ENCODE measurements around the gene PKNOX2. TPM values are rescaled to one million over a fixed set of nuclear protein-coding genes. Genes with fewer than 3 reads are reported as not detected.

The PKNOX2 gene
- total RNA-seq, 1 donor, result not detected

GRCh38 chr11:125171974-125172373, 7.4 kb downstream of the PKNOX2 start:
- no peak for DNase-seq (ENCODE audit: low read depth in 2 of 3, low spot score in 2 of 3)

GRCh38 chr11:125173027-125173426, 8.5 kb downstream of the PKNOX2 start:
- no peak for DNase-seq (ENCODE audit: low read depth in 2 of 3, low spot score in 2 of 3)

GRCh38 chr11:125173556-125173955, 9.0 kb downstream of the PKNOX2 start:
- no peak for DNase-seq (ENCODE audit: low read depth in 2 of 3, low spot score in 2 of 3)

- no peak for DNase-seq (ENCODE audit: low read depth in 2 of 3, low spot score in 2 of 3)
Measured at GRCh38 chr11:125174057-125174456, 9.5 kb downstream of the PKNOX2 start.

DNA sequence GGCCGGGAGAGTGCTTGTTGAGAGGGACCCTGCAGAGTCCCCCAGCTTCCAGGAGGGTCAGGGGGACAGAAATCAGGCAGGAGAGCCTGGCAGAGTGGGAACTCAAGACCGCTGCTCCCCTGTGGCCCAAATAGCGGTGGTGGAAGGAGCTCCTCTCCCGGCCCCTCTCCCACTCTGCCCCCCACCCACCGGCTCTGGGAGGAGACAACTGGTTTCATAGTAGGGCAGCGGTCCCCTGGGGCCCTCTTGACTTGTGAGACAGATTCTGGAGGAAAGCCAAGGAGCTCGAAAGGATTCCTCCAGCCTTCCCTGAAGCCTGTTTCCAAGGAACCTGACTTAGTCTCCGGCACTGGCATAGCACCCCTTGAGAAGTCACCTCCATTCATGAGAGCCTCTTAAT, 10.1 kb downstream of the PKNOX2 start:
- DNase-seq (ENCODE audit: low read depth in 2 of 3, low spot score in 2 of 3), result no peak

DNA sequence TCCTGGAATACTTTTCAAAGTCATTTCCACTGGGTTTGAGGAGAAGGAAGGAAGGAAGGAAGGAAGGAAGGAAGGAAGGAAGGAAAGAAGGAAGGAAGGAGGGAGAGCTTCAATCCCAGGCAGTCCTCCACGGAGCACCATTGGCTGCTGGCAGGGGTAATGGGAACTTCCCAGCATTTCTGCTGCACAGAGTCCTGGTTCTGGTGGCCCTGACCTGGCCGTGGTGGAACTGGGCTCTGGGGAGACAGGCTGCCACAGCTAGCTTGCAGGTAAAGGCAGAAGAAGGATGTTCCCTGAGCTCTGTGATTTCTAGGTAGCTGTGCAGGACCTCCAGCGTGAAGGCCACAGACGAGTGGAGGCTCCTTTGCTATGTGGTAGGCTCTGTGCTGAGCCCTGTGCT, 10.6 kb downstream of the PKNOX2 start:
- no peak for DNase-seq (ENCODE audit: low read depth in 2 of 3, low spot score in 2 of 3)

DNA sequence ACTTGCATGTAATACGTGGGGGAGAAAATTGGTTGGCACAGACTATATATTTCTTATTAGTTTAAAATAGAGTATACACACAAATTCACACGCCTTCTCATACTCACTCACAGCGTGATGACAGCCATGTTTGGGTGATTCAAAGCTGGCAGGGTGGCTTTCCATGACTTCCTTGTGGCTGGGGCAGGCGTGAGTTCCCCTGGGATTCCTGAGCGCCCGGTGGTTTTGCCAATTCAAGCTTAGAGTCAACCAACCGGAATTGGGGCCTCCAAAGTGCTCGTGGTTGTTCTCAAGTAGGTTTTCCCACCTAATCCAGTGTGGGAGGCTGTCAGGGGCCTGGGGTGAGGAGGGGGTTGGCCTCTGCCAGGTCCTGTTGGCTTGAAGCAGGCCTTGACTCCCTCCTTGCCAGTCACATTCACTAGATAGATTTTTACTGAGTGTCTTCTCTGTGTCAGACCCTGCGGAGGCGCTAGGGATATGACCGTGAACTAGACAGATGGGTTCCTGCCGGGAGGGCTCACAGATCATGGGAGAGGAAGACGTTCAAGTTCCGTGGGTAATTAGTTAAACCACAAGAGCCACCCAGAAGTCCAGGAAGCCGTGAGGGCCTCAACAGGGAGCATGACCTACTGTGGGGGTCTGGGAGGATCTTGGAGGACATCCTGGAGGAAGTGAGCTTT, 11.5 kb downstream of the PKNOX2 start:
- DNase-seq (ENCODE audit: low read depth in 2 of 3, low spot score in 2 of 3), result no peak

GRCh38 chr11:125176866-125177265, 12.3 kb downstream of the PKNOX2 start:
- DNase-seq (ENCODE audit: low read depth in 2 of 3, low spot score in 2 of 3), result no peak

- no peak for DNase-seq (ENCODE audit: low read depth in 2 of 3, low spot score in 2 of 3)
Measured at GRCh38 chr11:125177543-125177942, 13.0 kb downstream of the PKNOX2 start.

- no peak for DNase-seq (ENCODE audit: low read depth in 2 of 3, low spot score in 2 of 3)
Measured at GRCh38 chr11:125179346-125179745, 14.8 kb downstream of the PKNOX2 start.

- no peak for DNase-seq (ENCODE audit: low read depth in 2 of 3, low spot score in 2 of 3)
Measured at GRCh38 chr11:125179895-125180294, 15.3 kb downstream of the PKNOX2 start.

- no peak for DNase-seq (ENCODE audit: low read depth in 2 of 3, low spot score in 2 of 3)
Measured at GRCh38 chr11:125180413-125181305, 16.1 kb downstream of the PKNOX2 start.

DNA sequence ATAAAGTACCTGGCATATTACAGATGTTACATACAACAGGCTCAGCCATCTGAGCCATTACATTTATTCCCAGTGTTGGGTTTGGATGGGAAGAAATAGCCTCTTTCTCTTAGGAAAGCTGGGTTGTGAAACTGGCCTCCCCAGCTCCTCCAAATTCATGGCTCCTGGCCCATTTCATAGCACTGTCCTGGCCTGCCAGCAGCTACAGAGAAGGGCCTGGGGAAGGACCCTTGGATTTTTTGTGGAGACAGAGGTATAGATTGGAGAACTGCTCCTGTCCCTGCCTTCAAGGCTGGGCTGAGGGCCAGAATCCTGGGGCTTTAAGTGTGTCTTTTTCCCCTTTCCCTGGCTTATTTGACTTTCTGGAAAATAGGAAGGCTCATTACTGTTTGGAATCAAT, 18.0 kb downstream of the PKNOX2 start:
- DNase-seq (ENCODE audit: low read depth in 2 of 3, low spot score in 2 of 3), result no peak

DNA sequence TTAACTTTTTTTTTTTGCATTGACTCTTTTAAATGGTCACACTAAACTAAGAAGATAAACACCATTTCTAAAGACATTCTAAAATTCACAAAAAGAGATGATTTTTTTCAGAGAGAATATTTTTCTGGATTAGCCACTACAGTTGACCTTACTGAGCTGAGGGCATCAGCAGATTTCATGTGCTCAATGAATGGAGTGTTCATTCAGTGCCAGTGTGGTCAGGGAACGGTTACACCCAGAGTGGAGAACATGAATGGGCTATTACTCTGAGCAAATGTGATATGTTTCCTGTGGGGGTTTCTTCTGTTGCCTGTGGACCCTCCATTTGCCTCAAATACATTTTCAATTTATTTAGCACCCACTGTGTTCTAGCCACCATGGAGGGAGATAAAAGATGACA, 19.1 kb downstream of the PKNOX2 start:
- no peak for DNase-seq (ENCODE audit: low read depth in 2 of 3, low spot score in 2 of 3)

GRCh38 chr11:125188021-125188420, 23.5 kb downstream of the PKNOX2 start:
- DNase-seq (ENCODE audit: low read depth in 2 of 3, low spot score in 2 of 3), result no peak

GRCh38 chr11:125190566-125190965, 26.0 kb downstream of the PKNOX2 start:
- no peak for DNase-seq (ENCODE audit: low read depth in 2 of 3, low spot score in 2 of 3)

- no peak for DNase-seq (ENCODE audit: low read depth in 2 of 3, low spot score in 2 of 3)
Measured at GRCh38 chr11:125192183-125192582, 27.6 kb downstream of the PKNOX2 start.

DNA sequence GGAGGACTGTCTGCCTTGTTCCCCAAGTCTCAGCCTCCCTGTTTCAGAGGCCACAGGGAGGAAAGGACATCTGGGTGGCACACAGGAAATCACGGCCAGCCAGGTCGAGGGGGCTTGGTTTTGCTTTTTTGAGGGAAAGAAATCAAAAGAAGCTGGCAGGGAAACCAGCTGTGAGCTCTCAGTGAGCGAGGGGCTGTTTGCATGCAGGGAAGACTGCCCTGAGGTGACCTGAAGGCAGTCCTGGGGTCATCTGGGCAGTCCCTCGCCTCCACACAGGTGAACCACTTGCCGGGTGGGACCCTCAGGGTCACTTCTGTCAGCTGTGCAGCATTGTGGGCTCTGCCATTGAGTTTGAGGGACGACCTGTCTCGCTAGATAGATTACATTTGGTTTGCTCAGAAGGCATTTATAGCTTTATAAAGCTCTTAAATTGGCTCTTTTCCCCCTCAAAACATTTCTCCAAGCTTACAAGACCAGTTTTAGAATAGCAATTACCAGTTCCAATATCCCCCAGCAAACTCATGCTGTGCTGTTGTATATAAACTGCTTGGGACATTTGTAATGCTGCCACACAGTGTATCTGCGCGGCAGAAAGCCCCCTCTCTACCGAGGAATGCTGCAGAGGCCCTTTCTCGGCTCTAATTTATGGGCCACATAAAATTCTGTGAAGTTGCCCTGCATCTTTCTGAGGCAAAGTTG, 28.3 kb downstream of the PKNOX2 start:
- DNase-seq (ENCODE audit: low read depth in 2 of 3, low spot score in 2 of 3), result no peak

DNA sequence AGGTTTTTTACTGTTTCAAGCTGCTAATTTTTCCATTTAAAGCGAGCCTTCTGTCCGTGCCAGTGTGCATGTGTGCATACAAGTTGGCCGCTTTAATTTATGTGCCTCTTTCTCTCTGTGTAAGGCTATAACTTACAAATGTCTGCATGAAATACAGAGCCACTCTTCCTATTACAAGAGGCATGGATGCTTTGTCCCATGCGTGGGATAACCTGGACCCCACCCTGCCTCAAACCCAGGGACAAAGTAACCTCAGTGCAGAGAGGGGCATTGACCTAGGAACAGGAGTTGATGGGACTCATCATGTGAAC, 28.8 kb downstream of the PKNOX2 start:
- no peak for DNase-seq (ENCODE audit: low read depth in 2 of 3, low spot score in 2 of 3)

GRCh38 chr11:125193841-125194240, 29.3 kb downstream of the PKNOX2 start:
- DNase-seq (ENCODE audit: low read depth in 2 of 3, low spot score in 2 of 3), result no peak

DNA sequence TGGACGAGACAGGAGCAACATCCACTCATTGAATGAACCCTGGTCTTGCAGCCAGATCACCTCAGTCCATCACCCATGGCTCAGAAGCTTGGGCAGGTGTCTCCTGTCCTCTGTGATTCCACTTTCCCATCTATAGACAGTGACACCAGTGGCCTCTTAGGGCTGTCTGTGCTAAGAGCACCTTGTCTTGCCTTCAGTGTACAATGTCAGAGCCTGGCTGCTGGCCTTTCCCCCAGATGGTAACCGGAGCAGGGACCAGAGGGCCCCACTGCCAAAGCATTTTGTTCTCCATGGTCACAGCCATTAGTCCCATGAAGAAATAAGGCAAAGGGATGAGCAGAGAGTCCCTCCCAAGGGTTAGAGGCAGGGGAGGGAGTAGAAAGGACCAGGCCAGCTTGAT, 35.4 kb downstream of the PKNOX2 start:
- DNase-seq (ENCODE audit: low read depth in 2 of 3, low spot score in 2 of 3), result no peak

GRCh38 chr11:125200441-125200840, 35.9 kb downstream of the PKNOX2 start:
- no peak for DNase-seq (ENCODE audit: low read depth in 2 of 3, low spot score in 2 of 3)
